Naive thymus-derived CD8-positive, alpha-beta T cell (primary cell): ENCODE measurements around the gene RAET1E. TPM values are rescaled to one million over a fixed set of nuclear protein-coding genes. Genes with fewer than 3 reads are reported as not detected.
A peak's percentile ranks its signal among the peaks of the same experiment; 100 is the strongest.
"Not testable (repeated sequence)": the region's sequence is repeated elsewhere in the genome, so short reads cannot be mapped to it uniquely, and the experiment has no call there.

Experiments
- ATAC-seq, 2 donors: fragments of 150-1000 bp; cut with Tn5 transposase in 1 of 2; sonication (Bioruptor Pico), chemical (Tn5 transposase) in 1 of 2; 1 replicate in 1 of 2; 2 replicates in 1 of 2; pipeline ENCODE4 v1.10.0; 2021; ENCODE audit warnings: mild to moderate bottlenecking in 2 of 2, moderate library complexity in 2 of 2
- POLR2A ChIA-PET: fragments of 350-600 bp; sonication (Branson Sonifier 250); formaldehyde crosslinking; loops from one replicate; lab custom pipeline; 2021; ENCODE audit warnings: antibody characterized with exemption; lab: Charles Lee
- DNase-seq, 10 donors: peaks; one replicate each; pipeline versions ENCODE4 v3.0.0 to v3.0.0-alpha.2; 2020 to 2022
- H3K27ac Mint-ChIP-seq, 10 donors: one replicate each; pipeline ENCODE4 v1.8.0; 2020 to 2022; ENCODE audit warnings: mild to moderate bottlenecking in 10 of 10, mixed read lengths in 10 of 10, moderate library complexity in 4 of 10, inconsistent platforms in 1 of 10
- H3K27me3 Mint-ChIP-seq, 5 donors: one replicate each; pipeline ENCODE4 v1.8.0; 2021 to 2022; ENCODE audit warnings: mixed read lengths in 5 of 5
- H3K36me3 Mint-ChIP-seq, 3 donors: one replicate each; pipeline ENCODE4 v1.8.0; 2020 to 2022; ENCODE audit warnings: mixed read lengths in 3 of 3, mild to moderate bottlenecking in 2 of 3, inconsistent platforms in 1 of 3
- H3K4me1 Mint-ChIP-seq, 4 donors: one replicate each; pipeline ENCODE4 v1.8.0; 2021 to 2022; ENCODE audit warnings: mixed read lengths in 4 of 4
- H3K4me3 Mint-ChIP-seq, 10 donors: one replicate each; pipeline ENCODE4 v1.8.0; 2020 to 2022; ENCODE audit warnings: mild to moderate bottlenecking in 10 of 10, mixed read lengths in 10 of 10, moderate library complexity in 6 of 10, inconsistent platforms in 1 of 10
- H3K9me3 Mint-ChIP-seq, 9 donors: one replicate each; pipeline ENCODE4 v1.8.0; 2020 to 2022; ENCODE audit warnings: mixed read lengths in 9 of 9, mild to moderate bottlenecking in 3 of 9, inconsistent platforms in 1 of 9, moderate library complexity in 1 of 9
- polyA plus RNA-seq, 3 donors: library from polyadenylated mRNA; unstranded; fragments of 300-500 nt; fragmentation: Illumina TruSeq; gene quantifications; one replicate each; pipeline ENCODE4 v1.2.3, GENCODE V29; 2021
- total RNA-seq, 8 experiments: library from RNA in 2 of 8; stranded (reverse) in 2 of 8; gene quantifications; one replicate each; pipeline ENCODE4 v1.2.3 and lab custom pipeline; 2021 to 2026

The RAET1E gene
- total and polyA plus RNA-seq, 5 experiments from 2014 or later = not detected

DNA sequence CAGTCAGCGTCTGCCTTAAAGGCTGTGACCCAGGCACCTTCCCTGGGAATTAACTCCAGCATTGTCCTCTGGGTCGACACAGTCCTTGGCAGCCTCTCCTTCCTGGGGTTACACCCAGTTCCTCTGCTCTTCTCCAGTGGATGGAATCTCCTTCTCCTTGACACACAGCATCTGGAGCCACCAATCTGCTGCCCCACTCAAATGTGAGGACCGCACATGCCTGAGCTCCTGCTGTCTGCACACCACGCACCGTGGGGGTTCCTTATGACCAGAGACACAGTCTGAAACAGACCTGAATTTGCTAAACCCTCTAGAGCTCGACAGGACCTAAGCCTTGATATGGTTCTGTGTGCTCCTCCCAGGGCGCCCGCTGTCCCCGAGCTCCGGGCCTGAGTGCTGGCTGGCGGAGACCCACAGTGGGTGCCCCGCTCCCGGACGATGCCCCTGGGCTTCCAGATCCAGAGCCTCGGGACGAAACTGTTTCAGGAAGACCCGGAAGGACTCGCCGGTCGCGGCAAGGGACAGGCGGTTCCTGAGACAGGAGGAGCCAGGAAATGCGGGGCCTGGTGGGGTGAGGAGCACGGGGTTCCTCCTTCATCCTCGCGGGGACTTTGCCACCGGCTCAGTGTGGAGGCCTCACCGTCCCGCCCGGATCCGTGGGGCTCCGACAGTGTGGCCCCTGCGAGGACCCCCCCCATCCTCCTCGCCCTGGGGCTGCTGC, 27.5 kb upstream of the RAET1E start:
- Mint-ChIP-seq H3K27me3 (peaks cover 60 to 99% (median 86%) of the 10 kb centered on the region in 5 donors), H3K27ac (no peak overlapping the region), H3K36me3 (no peaks in the 10 kb centered on the region), H3K4me1 (peaks cover 14 to 34% (median 30%) of the 10 kb centered on the region in 4 donors), H3K9me3 (peaks cover 0 to 2% (median 0%) of the 10 kb centered on the region in 9 donors), H3K4me3 (peak overlapping the region in 8 of 10 donors; percentile 5 to 75 (median 50))
- DNase-seq (no peak), ATAC-seq (peak in 1 of 2 donors; percentile 14)
- POLR2A ChIA-PET = no interaction called here

DNA sequence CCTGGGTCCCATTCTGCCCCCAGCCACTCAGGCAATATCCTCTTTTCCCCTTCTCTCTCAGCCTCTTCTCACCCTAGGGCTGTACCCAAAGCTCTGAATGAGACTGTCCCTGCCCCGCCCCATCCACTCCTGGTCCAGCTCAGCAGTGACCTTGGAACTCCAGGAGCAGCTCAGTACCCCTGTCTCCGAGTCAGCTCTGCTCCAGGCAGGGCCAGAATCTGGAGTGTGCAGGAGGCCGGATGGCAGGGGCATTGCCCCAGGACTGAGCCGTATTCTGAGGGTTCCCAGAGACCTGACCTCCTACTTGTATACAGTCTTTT, 27.0 kb upstream of the RAET1E start:
- DNase-seq = no peak
- ATAC-seq = no peak
- Mint-ChIP-seq H3K27me3 (peaks cover 58 to 99% (median 84%) of the 10 kb centered on the region in 5 donors), H3K36me3 (no peaks in the 10 kb centered on the region), H3K4me3 (peak overlapping the region in 6 of 10 donors; percentile 7 to 93 (median 51)), H3K9me3 (peaks cover 0 to 4% (median 0%) of the 10 kb centered on the region in 9 donors), H3K4me1 (peaks cover 14 to 34% (median 30%) of the 10 kb centered on the region in 4 donors), H3K27ac (no peak overlapping the region)
- POLR2A ChIA-PET = interaction anchor here (0.6 kb wide), 2 partner anchors 177 to 201 kb away, joined by 3 read pairs; no protein-coding TSS in a partner anchor

DNA sequence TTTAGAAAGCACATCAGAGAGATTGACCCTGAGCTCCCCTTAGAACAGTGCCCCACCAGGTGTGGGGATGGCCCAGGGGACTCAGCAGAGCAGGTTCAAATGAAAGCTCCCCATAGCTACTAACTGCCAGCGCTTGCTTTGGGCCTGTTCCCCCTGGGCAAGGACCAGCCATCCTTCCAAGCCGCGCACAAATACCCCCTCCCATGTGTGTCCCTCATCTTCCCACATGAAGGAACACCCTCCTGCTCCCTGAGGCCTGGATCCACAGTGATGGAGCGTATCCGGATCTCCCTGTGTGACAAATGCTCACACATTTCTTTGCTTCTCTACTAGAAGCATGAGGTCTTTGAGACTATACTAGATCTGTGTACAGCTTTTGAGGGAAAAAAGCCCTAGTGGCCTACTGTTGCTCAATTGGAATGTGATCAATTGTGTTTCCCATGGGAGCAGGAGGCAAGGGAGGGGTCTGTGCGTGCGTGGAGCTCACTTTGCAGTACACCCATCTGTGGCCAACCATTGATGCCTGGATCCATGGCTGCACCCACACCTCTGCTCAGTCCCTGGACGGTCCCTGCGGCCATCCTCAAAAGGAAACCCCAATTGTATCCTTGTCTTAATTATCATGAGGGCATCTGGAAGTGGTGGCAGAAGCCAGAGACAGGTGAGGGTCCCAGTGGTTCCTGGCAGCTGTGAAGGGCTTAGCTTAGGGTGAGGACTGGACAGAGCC, 26.5 kb upstream of the RAET1E start:
- H3K36me3 Mint-ChIP-seq = no peaks in the 10 kb centered on the region
- peaks cover 14 to 34% (median 30%) of the 10 kb centered on the region in 4 donors for H3K4me1 Mint-ChIP-seq
- no peak overlapping the region for H3K27ac Mint-ChIP-seq
- peaks cover 0 to 4% (median 0%) of the 10 kb centered on the region in 9 donors for H3K9me3 Mint-ChIP-seq
- POLR2A ChIA-PET = interaction anchor here (0.6 kb wide), 2 partner anchors 177 to 201 kb away, joined by 3 read pairs; no protein-coding TSS in a partner anchor
- H3K4me3 Mint-ChIP-seq = peak overlapping the region in 9 of 10 donors; percentile 46 to 93 (median 63)
- ATAC-seq = no peak
- no peak for DNase-seq
- peaks cover 56 to 99% (median 80%) of the 10 kb centered on the region in 5 donors for H3K27me3 Mint-ChIP-seq

DNA sequence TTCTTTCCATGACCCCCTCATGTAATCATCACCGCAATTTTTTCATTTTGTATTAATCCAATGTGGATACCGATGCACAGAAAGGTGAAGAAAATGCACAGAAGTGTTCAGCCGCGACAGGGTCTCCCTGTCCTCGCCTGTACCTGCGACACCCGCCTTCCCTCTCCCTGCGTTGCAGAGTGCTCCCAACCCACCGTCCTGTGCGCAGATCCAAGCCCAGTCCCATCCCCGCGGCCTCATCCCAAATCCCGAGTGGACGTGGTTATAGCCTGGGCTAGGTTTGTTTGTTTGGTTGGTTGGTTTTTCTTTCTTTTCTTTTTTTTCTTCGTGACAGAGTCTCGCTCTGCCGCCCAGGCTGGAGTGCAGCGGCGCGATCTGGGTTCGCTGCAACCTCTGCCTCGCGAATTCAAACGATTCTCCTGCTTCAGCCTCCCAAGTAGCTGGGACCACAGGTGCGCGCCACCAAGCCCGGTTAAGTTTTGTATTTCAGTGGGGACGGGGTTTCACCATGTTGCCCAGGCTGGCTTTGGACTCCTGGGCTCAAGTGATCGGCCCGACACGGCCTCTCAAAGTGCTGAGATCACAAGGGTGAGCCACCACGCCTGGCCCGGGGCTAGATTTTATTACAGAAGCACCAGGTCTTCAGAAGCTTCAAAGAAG, 25.5 kb upstream of the RAET1E start:
- ATAC-seq = peak; percentile 37 to 48
- Mint-ChIP-seq H3K27me3 (peaks cover 53 to 99% (median 79%) of the 10 kb centered on the region in 5 donors), H3K4me3 (peak overlapping the region; percentile 81 to 93 (median 86)), H3K9me3 (peaks cover 0 to 4% (median 0%) of the 10 kb centered on the region in 9 donors), H3K4me1 (peaks cover 14 to 34% (median 30%) of the 10 kb centered on the region in 4 donors), H3K36me3 (no peaks in the 10 kb centered on the region), H3K27ac (peak overlapping the region in 3 of 10 donors; percentile 18 to 55 (median 29))
- DNase-seq = no peak
- POLR2A ChIA-PET = no interaction called here

DNA sequence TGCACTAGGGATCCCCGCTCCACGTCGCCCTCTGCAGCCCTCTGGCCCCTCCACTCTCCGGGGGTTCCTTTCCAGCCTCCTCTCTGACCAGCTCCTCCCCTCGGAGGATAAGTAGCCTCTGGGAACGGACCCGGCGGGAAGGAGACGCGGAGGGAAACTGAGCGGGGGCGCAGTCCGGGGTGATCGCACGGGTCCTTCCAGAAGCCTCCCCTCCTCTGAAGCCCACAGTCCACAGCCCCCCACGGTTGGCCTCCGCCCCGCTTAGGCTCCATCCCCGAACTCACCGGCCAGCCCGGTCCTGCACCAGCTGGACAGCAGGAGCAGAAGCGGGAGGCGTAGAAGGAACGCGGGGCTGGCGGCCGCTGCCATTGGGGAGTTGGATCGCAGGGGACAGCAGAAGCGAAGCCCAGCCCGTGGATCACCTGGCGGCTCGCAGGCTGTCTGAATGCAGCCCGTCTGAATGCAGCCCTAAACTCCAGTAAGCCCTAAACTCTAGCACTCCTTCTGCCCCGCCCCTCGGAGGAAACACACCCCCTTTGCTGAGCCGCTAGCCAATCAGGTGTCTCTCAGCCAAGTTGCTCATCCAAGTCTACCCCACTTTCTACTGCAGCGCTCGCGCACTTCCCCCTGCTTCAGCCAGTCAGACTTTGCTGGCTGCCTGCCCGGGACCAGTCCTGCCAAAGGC, 24.9 kb upstream of the RAET1E start, which contains the start of gene RAET1G:
RAET1G (minus strand) TSS at position 480 of the 685 bp plus-strand sequence; CDS start at position 369, 111 bp downstream.
- Mint-ChIP-seq H3K9me3 (peaks cover 0 to 4% (median 0%) of the 10 kb centered on the region in 9 donors), H3K27me3 (peaks cover 46 to 99% (median 75%) of the 10 kb centered on the region in 5 donors), H3K27ac (peak within 1 kb of the TSS in 4 of 10 donors; percentile 29 to 91 (median 48)), H3K36me3 (no peaks in the 10 kb centered on the region), H3K4me1 (peaks cover 14 to 34% (median 30%) of the 10 kb centered on the region in 4 donors), H3K4me3 (peak within 1 kb of the TSS; percentile 81 to 93 (median 86))
- POLR2A ChIA-PET = no interaction called here
- ATAC-seq (peak; percentile 88 to 94), DNase-seq (peak; percentile 62 to 90 (median 78))

DNA sequence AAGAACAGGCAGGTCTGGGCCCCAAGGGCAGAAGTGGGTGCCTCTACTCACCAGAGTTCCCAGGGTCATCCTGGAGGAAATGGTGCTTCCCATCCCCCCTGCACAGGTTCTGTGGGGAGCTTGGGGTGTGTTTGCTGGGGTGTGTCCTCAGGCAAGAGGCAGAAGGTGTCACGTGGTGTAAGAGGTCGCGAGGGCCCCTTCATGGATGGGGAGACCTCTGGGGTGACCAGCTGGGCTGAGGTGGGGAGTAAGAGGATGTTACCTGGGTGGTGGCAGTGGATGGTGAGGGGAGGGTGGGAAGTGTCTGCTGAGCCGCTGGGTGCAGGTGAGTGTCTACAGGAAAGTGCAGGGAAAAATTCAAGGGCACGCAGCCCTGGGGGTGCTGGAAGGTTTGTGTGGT, 24.2 kb upstream of the RAET1E start:
- H3K4me3 Mint-ChIP-seq = peak overlapping the region in 9 of 10 donors; percentile 42 to 93 (median 81)
- peaks cover 14 to 34% (median 30%) of the 10 kb centered on the region in 4 donors for H3K4me1 Mint-ChIP-seq
- H3K9me3 Mint-ChIP-seq, DNase-seq, ATAC-seq, H3K36me3 Mint-ChIP-seq, POLR2A ChIA-PET: not testable (repeated sequence)
- peak overlapping the region in 2 of 10 donors; percentile 41 to 91 for H3K27ac Mint-ChIP-seq
- H3K27me3 Mint-ChIP-seq = peaks cover 41 to 92% (median 72%) of the 10 kb centered on the region in 5 donors

DNA sequence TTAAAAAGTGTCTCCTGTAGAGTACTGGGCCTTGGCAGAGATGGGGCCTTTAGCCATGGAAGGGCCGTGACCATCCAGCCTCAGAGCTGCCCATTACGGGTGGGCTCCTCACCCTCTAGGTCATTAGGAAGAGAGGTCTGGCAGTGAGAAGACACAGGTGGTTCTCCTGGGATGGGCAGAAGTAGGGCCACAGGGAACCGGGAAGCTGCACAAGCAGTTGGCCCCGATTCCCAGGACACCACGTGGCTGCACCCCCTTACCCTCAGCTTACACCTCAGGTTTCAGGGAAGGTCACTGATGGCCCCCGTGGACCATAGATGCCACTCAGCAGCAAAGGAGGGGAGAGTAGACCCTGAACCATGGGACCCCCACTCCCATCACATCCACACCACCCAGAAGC, 23.4 kb upstream of the RAET1E start:
- ATAC-seq = no peak
- peaks cover 40 to 85% (median 71%) of the 10 kb centered on the region in 5 donors for H3K27me3 Mint-ChIP-seq
- no peaks in the 10 kb centered on the region for H3K36me3 Mint-ChIP-seq
- no peak overlapping the region for H3K27ac Mint-ChIP-seq
- POLR2A ChIA-PET = no interaction called here
- peak overlapping the region in 4 of 10 donors; percentile 10 to 85 (median 26) for H3K4me3 Mint-ChIP-seq
- H3K4me1 Mint-ChIP-seq = peaks cover 13 to 32% (median 29%) of the 10 kb centered on the region in 4 donors
- DNase-seq = no peak
- peaks cover 0 to 4% (median 0%) of the 10 kb centered on the region in 9 donors for H3K9me3 Mint-ChIP-seq

DNA sequence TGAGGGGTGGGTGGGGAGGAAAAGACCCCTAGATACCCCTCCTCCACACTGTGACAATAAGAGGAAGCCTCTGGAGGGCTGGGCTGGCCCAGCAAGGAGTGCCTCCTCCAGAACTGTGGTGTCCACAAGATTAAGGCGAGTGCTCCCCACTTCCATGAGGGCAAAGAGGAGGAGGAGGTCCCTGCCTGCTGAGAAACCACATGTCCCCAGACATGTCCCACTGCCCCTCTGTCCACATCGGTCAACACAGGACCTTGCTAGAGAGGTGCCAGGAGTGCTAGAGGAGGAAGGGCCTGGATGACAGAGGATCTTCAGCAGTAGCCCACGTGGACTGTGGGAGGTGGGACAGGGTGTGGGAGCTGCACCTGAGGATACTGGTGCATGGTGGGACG, 21.9 kb upstream of the RAET1E start:
- Mint-ChIP-seq H3K36me3 (no peaks in the 10 kb centered on the region), H3K9me3 (peaks cover 0 to 4% (median 0%) of the 10 kb centered on the region in 9 donors), H3K4me3 (no peak overlapping the region), H3K27ac (no peak overlapping the region), H3K4me1 (peaks cover 8 to 21% (median 18%) of the 10 kb centered on the region in 4 donors), H3K27me3 (peaks cover 35 to 70% (median 60%) of the 10 kb centered on the region in 5 donors)
- ATAC-seq = no peak
- DNase-seq = no peak
- POLR2A ChIA-PET = no interaction called here

DNA sequence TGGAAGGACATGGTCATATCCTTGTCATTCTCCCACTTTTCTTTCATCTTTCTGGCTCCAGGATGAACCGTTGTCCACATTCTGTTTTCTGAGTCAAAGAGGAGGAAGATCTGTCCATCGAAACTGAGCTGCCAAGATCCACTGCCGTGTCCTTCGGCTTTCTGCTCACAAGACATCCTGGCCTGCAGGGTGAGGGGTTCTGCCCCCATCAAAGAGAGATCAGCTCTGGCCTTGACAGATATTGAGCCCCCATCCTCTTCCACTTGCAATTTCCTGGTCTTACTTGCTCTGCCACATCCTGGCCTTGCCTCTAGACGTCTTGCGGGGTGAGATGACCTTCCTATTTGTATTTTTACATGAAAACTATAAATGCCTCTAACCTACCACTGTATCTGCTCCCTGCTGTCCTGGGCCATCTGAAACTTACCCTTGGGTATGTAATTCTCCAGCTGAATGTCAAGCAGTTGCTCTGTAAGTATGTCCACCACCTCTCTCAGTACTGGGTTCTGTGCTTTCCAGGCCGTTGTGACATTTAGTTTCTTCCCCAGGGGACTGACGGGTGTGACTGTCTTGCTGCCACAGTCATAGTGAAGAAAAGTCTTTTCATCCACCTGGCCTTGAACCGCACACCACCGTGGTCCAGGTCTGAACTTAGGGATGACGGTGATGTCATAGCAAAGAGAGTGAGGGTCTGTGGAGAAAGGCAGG, 21.4 kb upstream of the RAET1E start:
- ATAC-seq = not testable (repeated sequence)

DNA sequence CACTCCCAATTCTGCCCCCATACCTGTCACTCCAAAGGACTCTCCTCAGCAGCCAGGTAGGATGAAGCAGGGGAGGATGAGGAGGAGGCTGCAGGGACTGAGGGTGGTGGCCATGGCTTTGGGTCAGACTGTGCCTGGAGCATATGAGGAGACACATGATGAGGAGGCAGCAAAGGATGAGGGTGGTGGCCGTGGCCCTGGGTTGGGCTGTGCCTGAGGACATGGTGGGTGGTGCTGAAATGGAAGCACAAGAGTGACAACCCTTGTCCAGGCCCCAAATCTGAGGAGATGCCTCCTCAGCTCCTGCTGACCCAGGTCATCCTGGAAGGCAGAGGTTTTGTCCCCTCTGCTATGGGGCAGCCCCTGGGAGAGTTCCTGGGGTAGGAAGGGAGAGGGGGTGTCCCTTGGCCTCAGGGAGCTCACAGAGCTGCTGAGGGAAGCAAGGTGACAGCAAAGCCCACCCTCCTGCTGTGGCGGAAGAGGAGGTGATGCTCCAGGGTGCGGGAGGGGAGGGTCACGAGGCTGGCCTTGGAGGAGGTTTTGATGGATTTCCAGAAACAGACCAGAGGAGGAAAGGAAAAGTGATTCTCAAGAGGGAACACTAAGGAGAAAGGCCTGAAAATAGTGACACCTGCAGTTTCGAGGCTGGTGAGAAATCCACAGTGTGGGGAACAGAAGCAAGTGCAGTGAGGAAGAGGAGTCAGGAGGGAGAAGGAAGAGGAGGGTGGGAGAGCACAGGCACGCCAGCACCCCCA, 20.4 kb upstream of the RAET1E start:
- Mint-ChIP-seq H3K27ac (no peak overlapping the region), H3K4me3 (no peak overlapping the region)

More for the DNA sequence above, 21.4 kb upstream of the RAET1E start:
- H3K36me3 Mint-ChIP-seq, H3K9me3 Mint-ChIP-seq, H3K4me3 Mint-ChIP-seq, H3K27ac Mint-ChIP-seq, POLR2A ChIA-PET, DNase-seq: not testable (repeated sequence)
- Mint-ChIP-seq H3K27me3 (peaks cover 33 to 67% (median 55%) of the 10 kb centered on the region in 5 donors), H3K4me1 (peaks cover 8 to 20% (median 18%) of the 10 kb centered on the region in 4 donors)

DNA sequence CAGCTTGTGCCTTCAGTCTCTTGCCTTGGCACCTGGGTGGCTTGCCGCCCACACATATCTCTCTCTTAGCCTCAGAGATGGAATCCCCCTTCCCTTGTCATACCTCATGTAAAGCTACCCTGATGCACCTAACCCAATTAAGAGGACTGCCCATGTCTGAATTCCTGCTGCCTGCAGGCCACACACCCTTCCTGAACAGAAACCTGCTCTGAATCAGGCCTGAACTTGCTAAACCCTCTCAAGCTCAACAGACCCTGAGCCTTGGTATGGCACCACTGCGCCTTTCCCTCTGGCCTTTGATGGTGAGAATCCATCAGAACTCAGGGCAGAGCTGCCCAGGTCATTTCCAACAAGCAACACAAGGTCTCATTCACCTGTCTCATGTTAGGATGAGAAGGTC, 19.8 kb upstream of the RAET1E start:
- Mint-ChIP-seq H3K9me3 (peaks cover 0 to 2% (median 0%) of the 10 kb centered on the region in 9 donors), H3K27ac (no peak overlapping the region), H3K36me3 (no peaks in the 10 kb centered on the region), H3K4me3 (no peak overlapping the region), H3K27me3 (peaks cover 24 to 67% (median 51%) of the 10 kb centered on the region in 5 donors), H3K4me1 (peaks cover 2 to 9% (median 7%) of the 10 kb centered on the region in 4 donors)
- no peak for DNase-seq
- POLR2A ChIA-PET = no interaction called here
- ATAC-seq = no peak

More for the DNA sequence above, 20.4 kb upstream of the RAET1E start:
- DNase-seq (no peak), ATAC-seq (no peak)
- Mint-ChIP-seq H3K27me3 (peaks cover 29 to 67% (median 51%) of the 10 kb centered on the region in 5 donors), H3K9me3 (peaks cover 0 to 2% (median 0%) of the 10 kb centered on the region in 9 donors), H3K36me3 (no peaks in the 10 kb centered on the region), H3K4me1 (peaks cover 7 to 16% (median 13%) of the 10 kb centered on the region in 4 donors)
- POLR2A ChIA-PET = no interaction called here
